Coronary artery (tissue), 2 donors: ENCODE measurements around the gene CST7.

Experiments used
- DNase-seq: peaks from one replicate; pipeline ENCODE4 v3.0.0-alpha.2; 2017; ENCODE audit warnings: low spot score
- H3K27ac ChIP-seq, 2 donors: fragments of 200-600 bp; sonication (generic); one replicate each; pipeline ENCODE4 v1.5.1; 2016 to 2019
- H3K4me3 ChIP-seq: fragments of 200-600 bp; sonication (generic); 2 replicates; pipeline ENCODE4 v1.5.1; 2016; ENCODE audit warnings: mild to moderate bottlenecking, moderate library complexity
- TF ChIP-seq, protein P1 (sequence below): fragments of 200-600 bp; sonication (generic); IDR thresholded peaks from one replicate; pipeline ENCODE4 v1.5.1; 2019; ENCODE audit warnings: antibody characterized with exemption

The CST7 gene

GRCh38 chr20:24933266-24933908 is 15.7 kb upstream of the CST7 start:
- TF ChIP-seq, protein P1, sequence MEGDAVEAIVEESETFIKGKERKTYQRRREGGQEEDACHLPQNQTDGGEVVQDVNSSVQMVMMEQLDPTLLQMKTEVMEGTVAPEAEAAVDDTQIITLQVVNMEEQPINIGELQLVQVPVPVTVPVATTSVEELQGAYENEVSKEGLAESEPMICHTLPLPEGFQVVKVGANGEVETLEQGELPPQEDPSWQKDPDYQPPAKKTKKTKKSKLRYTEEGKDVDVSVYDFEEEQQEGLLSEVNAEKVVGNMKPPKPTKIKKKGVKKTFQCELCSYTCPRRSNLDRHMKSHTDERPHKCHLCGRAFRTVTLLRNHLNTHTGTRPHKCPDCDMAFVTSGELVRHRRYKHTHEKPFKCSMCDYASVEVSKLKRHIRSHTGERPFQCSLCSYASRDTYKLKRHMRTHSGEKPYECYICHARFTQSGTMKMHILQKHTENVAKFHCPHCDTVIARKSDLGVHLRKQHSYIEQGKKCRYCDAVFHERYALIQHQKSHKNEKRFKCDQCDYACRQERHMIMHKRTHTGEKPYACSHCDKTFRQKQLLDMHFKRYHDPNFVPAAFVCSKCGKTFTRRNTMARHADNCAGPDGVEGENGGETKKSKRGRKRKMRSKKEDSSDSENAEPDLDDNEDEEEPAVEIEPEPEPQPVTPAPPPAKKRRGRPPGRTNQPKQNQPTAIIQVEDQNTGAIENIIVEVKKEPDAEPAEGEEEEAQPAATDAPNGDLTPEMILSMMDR, result no peak

DNA sequence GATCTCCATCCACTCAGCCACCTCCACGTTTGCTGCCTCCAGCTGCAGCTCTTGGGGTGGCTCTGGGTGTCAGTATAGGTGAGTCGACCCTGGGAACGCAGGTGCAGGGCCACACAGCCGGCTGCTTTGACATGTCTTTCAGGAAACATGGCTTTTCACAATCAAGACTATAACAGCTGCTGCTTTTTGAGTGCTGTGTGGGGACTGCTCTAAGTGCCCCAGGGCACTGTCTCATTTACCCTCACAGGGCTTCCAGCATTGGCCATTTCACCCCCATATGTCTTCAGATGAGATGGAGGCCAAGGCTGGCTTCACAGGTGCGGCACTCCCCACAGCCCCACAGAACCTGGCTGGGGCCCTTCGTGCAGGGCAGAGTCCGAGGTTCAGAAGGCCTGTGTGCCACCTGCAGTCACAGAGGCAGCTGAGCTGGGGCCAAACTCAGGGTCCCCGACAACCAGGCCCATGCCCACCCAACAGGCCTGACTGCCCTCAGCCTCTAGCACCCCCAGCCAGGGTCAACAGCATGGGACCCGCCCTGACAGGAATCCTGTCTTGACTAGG is 14.9 kb upstream of the CST7 start:
- no peak for DNase-seq
- no peak overlapping the region for H3K4me3 ChIP-seq
- TF ChIP-seq, protein P1, result no peak
- H3K27ac ChIP-seq, result no peak overlapping the region

More at GRCh38 chr20:24933266-24933908, 15.7 kb upstream of the CST7 start:
- DNase-seq, result no peak
- H3K4me3 ChIP-seq, result no peak overlapping the region
- H3K27ac ChIP-seq, result no peak overlapping the region

GRCh38 chr20:24934716-24935115 is 14.4 kb upstream of the CST7 start:
- DNase-seq, result no peak
- H3K4me3 ChIP-seq, result no peak overlapping the region
- H3K27ac ChIP-seq, result no peak overlapping the region
- TF ChIP-seq, protein P1, result no peak

GRCh38 chr20:24935140-24935539 is 13.9 kb upstream of the CST7 start:
- DNase-seq, result no peak
- TF ChIP-seq, protein P1, result no peak
- Histone ChIP-seq H3K4me3 (no peak overlapping the region), H3K27ac (no peak overlapping the region)

GRCh38 chr20:24935766-24936525 is 13.1 kb upstream of the CST7 start:
- Histone ChIP-seq H3K27ac (no peak overlapping the region), H3K4me3 (no peak overlapping the region)
- TF ChIP-seq, protein P1, result no peak
- no peak for DNase-seq

- no peak overlapping the region for H3K4me3 ChIP-seq
- TF ChIP-seq, protein P1, result no peak
- no peak for DNase-seq
- H3K27ac ChIP-seq, result no peak overlapping the region
Observed at GRCh38 chr20:24936526-24937407, 12.3 kb upstream of the CST7 start.
